ENCODE data around the gene ADAMTSL2.

ADAMTSL2 gene

GRCh38 chr9:133583586-133583985 lies 49.1 kb downstream of the ADAMTSL2 start:
- TF ChIP-seq CTCF (IDR thresholded peaks at IDR 0.05; ENCODE audit: borderline replicate concordance, control extremely low read depth, extremely low read depth, insufficient read depth, missing control alignments): no peak
- in situ Hi-C loops (cut with MboI; ENCODE audit: low sequenced_read_pairs, unreplicated experiment): no loop called here
- DNase-seq (ENCODE audit: low spot score): no peak

GRCh38 chr9:133584167-133584558 lies 49.7 kb downstream of the ADAMTSL2 start:
- TF ChIP-seq CTCF (IDR thresholded peaks at IDR 0.05; ENCODE audit: borderline replicate concordance, control extremely low read depth, extremely low read depth, insufficient read depth, missing control alignments): no peak
- in situ Hi-C loops (cut with MboI; ENCODE audit: low sequenced_read_pairs, unreplicated experiment): no loop called here
- no peak for DNase-seq (ENCODE audit: low spot score)

- no peak for DNase-seq (ENCODE audit: low spot score)
- in situ Hi-C loops (cut with MboI; ENCODE audit: low sequenced_read_pairs, unreplicated experiment): no loop called here
- no peak for TF ChIP-seq CTCF (IDR thresholded peaks at IDR 0.05; ENCODE audit: borderline replicate concordance, control extremely low read depth, extremely low read depth, insufficient read depth, missing control alignments)
Measured at GRCh38 chr9:133584559-133585476, 50.3 kb downstream of the ADAMTSL2 start.

GRCh38 chr9:133585481-133586351 lies 51.2 kb downstream of the ADAMTSL2 start:
- TF ChIP-seq CTCF (IDR thresholded peaks at IDR 0.05; ENCODE audit: borderline replicate concordance, control extremely low read depth, extremely low read depth, insufficient read depth, missing control alignments): no peak
- in situ Hi-C loops (cut with MboI; ENCODE audit: low sequenced_read_pairs, unreplicated experiment): no loop called here
- no peak for DNase-seq (ENCODE audit: low spot score)

GRCh38 chr9:133587051-133587450 lies 52.5 kb downstream of the ADAMTSL2 start:
- DNase-seq (ENCODE audit: low spot score): no peak
- no peak for TF ChIP-seq CTCF (IDR thresholded peaks at IDR 0.05; ENCODE audit: borderline replicate concordance, control extremely low read depth, extremely low read depth, insufficient read depth, missing control alignments)
- in situ Hi-C loops (cut with MboI; ENCODE audit: low sequenced_read_pairs, unreplicated experiment): no loop called here

GRCh38 chr9:133587466-133587865 lies 53.0 kb downstream of the ADAMTSL2 start:
- no peak for TF ChIP-seq CTCF (IDR thresholded peaks at IDR 0.05; ENCODE audit: borderline replicate concordance, control extremely low read depth, extremely low read depth, insufficient read depth, missing control alignments)
- in situ Hi-C loops (cut with MboI; ENCODE audit: low sequenced_read_pairs, unreplicated experiment): no loop called here
- DNase-seq (ENCODE audit: low spot score): no peak
